ENCODE data around the gene CLSTN1.

GRCh38 chr1:9737671-9738070 lies 86.1 kb downstream of the CLSTN1 start:
- TF ChIP-seq EZH2phosphoT487 (IDR thresholded peaks at IDR 0.05; ENCODE audit: insufficient read depth, low read depth), result no peak
- TF ChIP-seq EZH2 (IDR thresholded peaks at IDR 0.05; ENCODE audit: insufficient read depth, poor library complexity, severe bottlenecking), result no peak
